ENCODE measurements around the gene PRKCE. TPM values are rescaled to one million over a fixed set of nuclear protein-coding genes. Genes with fewer than 3 reads are reported as not detected.
A peak's percentile ranks its signal among the peaks of the same experiment; 100 is the strongest.

The PRKCE gene
- total RNA-seq, 2 donors from 2014 or later = 7.2 to 25.4 TPM

DNA sequence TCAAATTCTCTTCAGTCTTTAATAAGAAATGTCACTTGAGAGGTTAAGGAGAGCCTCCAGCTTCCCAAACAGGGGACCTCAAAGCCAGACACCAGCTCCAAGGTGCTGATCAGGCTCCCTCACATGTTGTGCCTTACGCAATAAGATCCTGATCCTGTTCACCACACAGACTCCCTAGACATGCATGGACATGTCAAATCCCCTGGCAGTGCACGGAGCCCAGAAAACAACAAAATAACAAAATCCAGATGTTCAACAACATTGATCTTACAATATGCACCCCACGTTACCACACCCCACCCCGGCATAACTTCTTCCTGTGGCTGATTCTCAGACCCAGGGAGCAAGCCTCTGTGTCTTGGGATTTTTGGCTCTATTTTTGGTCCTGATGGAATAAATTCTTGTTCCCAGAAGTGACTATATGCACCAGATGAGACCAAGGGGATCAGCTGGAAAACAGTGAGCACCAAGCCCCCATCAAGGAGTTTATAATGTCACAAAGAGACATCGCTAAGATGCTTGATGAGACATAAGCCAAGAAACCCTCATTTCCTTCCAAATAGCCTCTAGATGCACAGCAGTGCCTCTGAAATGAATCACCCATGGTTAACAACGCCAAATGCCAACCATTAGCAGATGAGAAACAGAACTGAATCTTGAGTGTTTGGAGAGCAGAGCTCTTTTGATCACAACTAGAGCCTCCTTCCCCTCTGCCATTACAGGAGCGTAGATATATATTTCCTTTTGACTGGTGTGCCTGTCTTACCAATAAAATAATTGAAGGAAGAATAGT is 198.2 kb downstream of the PRKCE start:
- no peaks in the 10 kb centered on the region for H3K36me3 ChIP-seq
- 77% methylated on average over 7 of the region's 7 CpGs for WGBS

DNA sequence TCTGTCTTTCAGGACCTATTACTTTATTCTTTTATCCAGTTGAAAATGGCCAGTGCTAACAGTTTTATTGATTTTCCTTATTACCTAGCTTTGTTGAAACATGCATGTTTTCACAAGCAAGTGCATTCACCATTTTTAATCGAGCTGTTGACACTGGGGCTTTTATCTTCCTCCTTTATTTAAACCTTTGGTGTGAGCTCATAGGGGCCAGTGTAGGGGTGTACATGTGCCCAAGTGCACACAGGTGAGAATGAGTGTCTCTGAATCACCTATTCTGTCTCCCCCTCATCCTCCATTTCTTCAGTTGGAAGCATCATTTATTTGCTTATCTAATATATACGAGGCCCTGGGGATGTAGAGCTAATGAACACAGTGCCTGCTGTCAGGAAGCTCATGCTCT is 199.1 kb downstream of the PRKCE start:
- Histone ChIP-seq H3K27me3 (replicated peaks; ENCODE audit: insufficient read depth) (no peaks in the 10 kb centered on the region), H3K27ac (no peak overlapping the region), H3K4me3 (no peak overlapping the region), H3K36me3 (no peaks in the 10 kb centered on the region), H3K9me3 (no peaks in the 10 kb centered on the region), H3K4me1 (replicated peaks) (no peaks in the 10 kb centered on the region)
- intact Hi-C loops (cut with DNase I) = no loop called here
- TF ChIP-seq POLR2A (IDR thresholded peaks at IDR 0.05) = no peak
- TF ChIP-seq POLR2AphosphoS5 (IDR thresholded peaks at IDR 0.05) = no peak
- no peak for TF ChIP-seq CTCF (IDR thresholded peaks at IDR 0.05)
- no peak for DNase-seq (ENCODE audit: low spot score)
- WGBS = 43% methylated on average over 2 of the region's 2 CpGs

More for the DNA sequence above, 198.2 kb downstream of the PRKCE start:
- no peaks in the 10 kb centered on the region for H3K4me1 ChIP-seq (replicated peaks)
- no peak for DNase-seq (ENCODE audit: low spot score)
- H3K4me3 ChIP-seq = no peak overlapping the region
- no peak overlapping the region for H3K27ac ChIP-seq
- no peaks in the 10 kb centered on the region for H3K9me3 ChIP-seq
- TF ChIP-seq POLR2A (IDR thresholded peaks at IDR 0.05) = no peak
- TF ChIP-seq POLR2AphosphoS5 (IDR thresholded peaks at IDR 0.05) = no peak
- TF ChIP-seq CTCF (IDR thresholded peaks at IDR 0.05) = no peak
- intact Hi-C loops (cut with DNase I) = no loop called here
- no peaks in the 10 kb centered on the region for H3K27me3 ChIP-seq (replicated peaks; ENCODE audit: insufficient read depth)

- Histone ChIP-seq H3K36me3 (no peaks in the 10 kb centered on the region), H3K27ac (no peak overlapping the region), H3K9me3 (no peaks in the 10 kb centered on the region), H3K4me3 (no peak overlapping the region), H3K4me1 (replicated peaks) (no peaks in the 10 kb centered on the region), H3K27me3 (replicated peaks; ENCODE audit: insufficient read depth) (no peaks in the 10 kb centered on the region)
- no peak for DNase-seq (ENCODE audit: low spot score)
- TF ChIP-seq POLR2A (IDR thresholded peaks at IDR 0.05) = no peak
- no peak for TF ChIP-seq POLR2AphosphoS5 (IDR thresholded peaks at IDR 0.05)
- TF ChIP-seq CTCF (IDR thresholded peaks at IDR 0.05) = no peak
- 60% methylated on average over 2 of the region's 2 CpGs for WGBS
- intact Hi-C loops (cut with DNase I) = no loop called here
Observed at GRCh38 chr2:45851111-45851510, 199.6 kb downstream of the PRKCE start.

- H3K27ac ChIP-seq = no peak overlapping the region
- WGBS = 50% methylated on average over 11 of the region's 11 CpGs
Observed at GRCh38 chr2:45851576-45852304, 200.3 kb downstream of the PRKCE start.

More at GRCh38 chr2:45851576-45852304, 200.3 kb downstream of the PRKCE start:
- H3K4me3 ChIP-seq = no peak overlapping the region
- no peaks in the 10 kb centered on the region for H3K9me3 ChIP-seq
- no peaks in the 10 kb centered on the region for H3K36me3 ChIP-seq
- intact Hi-C loops (cut with DNase I) = no loop called here
- no peaks in the 10 kb centered on the region for H3K4me1 ChIP-seq (replicated peaks)
- no peak for TF ChIP-seq POLR2A (IDR thresholded peaks at IDR 0.05)
- TF ChIP-seq CTCF (IDR thresholded peaks at IDR 0.05) = no peak
- TF ChIP-seq POLR2AphosphoS5 (IDR thresholded peaks at IDR 0.05) = no peak
- peak; percentile 11 for DNase-seq (ENCODE audit: low spot score)
- no peaks in the 10 kb centered on the region for H3K27me3 ChIP-seq (replicated peaks; ENCODE audit: insufficient read depth)
